PFSK-1 (cell line): Measurements from ENCODE around the gene ABHD12.

ENCODE experiments used
- FOXP2 ChIP-seq: optimal IDR thresholded peaks from 2 replicates; pipeline ENCODE3; 2011; ENCODE audit warnings: borderline replicate concordance, control low read depth, inconsistent platforms; ENCODE audit not compliant: insufficient read depth; ENCODE audit errors: extremely low read length, extremely low read depth
- REST ChIP-seq, 2 experiments: IDR thresholded peaks; 2 replicates each; pipeline versions ENCODE4 v1.6.1 to v1.8.0; 2011 to 2012; ENCODE audit warnings: low read depth in 2 of 2, low read length in 2 of 2, control low read depth in 1 of 2, inconsistent platforms in 1 of 2, mild to moderate bottlenecking in 1 of 2, moderate library complexity in 1 of 2; ENCODE audit not compliant: insufficient read depth in 1 of 2

- no peak for TF ChIP-seq REST (IDR thresholded peaks at IDR 0.05; ENCODE audit: insufficient read depth in 1 of 2, low read depth in 2 of 2, low read length in 2 of 2)
- no peak for TF ChIP-seq FOXP2
Observed at GRCh38 chr20:25355866-25356265, 34.8 kb downstream of the ABHD12 start.
